22Rv1 (cell line): ENCODE results near the gene CDCA3.

Source experiments
- ZFX ChIP-seq: fragments of 450-650 bp; IDR thresholded peaks from 2 replicates; pipeline ENCODE4 v1.6.1; 2017; ENCODE audit warnings: antibody characterized with exemption, borderline replicate concordance
- TF ChIP-seq, protein P1 (sequence below): fragments of 450-650 bp; IDR thresholded peaks from 2 replicates; pipeline ENCODE4 v1.5.1; 2017; ENCODE audit warnings: mild to moderate bottlenecking

DNA sequence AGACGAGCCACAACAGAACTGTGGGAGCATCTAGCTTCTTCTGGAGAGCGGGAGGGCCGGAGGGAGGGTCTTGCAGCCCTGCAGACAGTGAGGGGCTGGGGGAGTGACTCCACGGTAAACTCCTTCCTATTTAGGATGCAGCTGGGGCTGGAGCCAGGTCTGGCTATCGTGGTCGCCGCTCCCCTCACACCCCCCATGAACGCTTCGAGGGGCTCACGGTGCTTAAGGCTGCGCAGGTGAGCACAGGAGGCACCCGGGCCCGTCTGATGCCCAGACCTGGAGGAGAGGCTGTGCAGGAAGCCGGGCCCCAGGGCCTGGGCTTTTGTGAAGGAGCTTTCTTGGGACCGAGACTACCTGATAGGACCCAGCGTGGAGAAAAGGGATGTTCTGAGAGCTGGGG is 14.2 kb downstream of the CDCA3 start:
- TF ChIP-seq, protein P1, sequence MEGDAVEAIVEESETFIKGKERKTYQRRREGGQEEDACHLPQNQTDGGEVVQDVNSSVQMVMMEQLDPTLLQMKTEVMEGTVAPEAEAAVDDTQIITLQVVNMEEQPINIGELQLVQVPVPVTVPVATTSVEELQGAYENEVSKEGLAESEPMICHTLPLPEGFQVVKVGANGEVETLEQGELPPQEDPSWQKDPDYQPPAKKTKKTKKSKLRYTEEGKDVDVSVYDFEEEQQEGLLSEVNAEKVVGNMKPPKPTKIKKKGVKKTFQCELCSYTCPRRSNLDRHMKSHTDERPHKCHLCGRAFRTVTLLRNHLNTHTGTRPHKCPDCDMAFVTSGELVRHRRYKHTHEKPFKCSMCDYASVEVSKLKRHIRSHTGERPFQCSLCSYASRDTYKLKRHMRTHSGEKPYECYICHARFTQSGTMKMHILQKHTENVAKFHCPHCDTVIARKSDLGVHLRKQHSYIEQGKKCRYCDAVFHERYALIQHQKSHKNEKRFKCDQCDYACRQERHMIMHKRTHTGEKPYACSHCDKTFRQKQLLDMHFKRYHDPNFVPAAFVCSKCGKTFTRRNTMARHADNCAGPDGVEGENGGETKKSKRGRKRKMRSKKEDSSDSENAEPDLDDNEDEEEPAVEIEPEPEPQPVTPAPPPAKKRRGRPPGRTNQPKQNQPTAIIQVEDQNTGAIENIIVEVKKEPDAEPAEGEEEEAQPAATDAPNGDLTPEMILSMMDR = no peak
- no peak for TF ChIP-seq ZFX
